ENCODE measurements around the gene CDX2.
"Not testable (repeated sequence)": the region's sequence is repeated elsewhere in the genome, so short reads cannot be mapped to it uniquely, and the experiment has no call there.

Gene CDX2

GRCh38 chr13:27969082-27969865, at the start of gene CDX2:
Gene CDX2 (minus strand): TSS chr13:27969315. CDS start chr13:27969006, 309 bp downstream.
- DNase-seq: no peak

- no peak for DNase-seq
Observed at GRCh38 chr13:28014301-28014700, 45.2 kb upstream of the CDX2 start.

GRCh38 chr13:28013482-28013881, 44.4 kb upstream of the CDX2 start:
- no peak for DNase-seq

GRCh38 chr13:28012896-28013295, 43.8 kb upstream of the CDX2 start:
- DNase-seq: no peak

- DNase-seq: no peak
Observed at GRCh38 chr13:28012383-28012782, 43.3 kb upstream of the CDX2 start.

GRCh38 chr13:28010046-28010445, 40.9 kb upstream of the CDX2 start:
- no peak for DNase-seq

GRCh38 chr13:28005016-28005415, 35.9 kb upstream of the CDX2 start:
- not testable (repeated sequence) for DNase-seq

GRCh38 chr13:28002886-28003698, 34.0 kb upstream of the CDX2 start:
- no peak for DNase-seq

- peak; percentile 47 for DNase-seq
Observed at GRCh38 chr13:28001837-28002473, 32.8 kb upstream of the CDX2 start.

- DNase-seq: no peak
Observed at GRCh38 chr13:28001049-28001448, 31.9 kb upstream of the CDX2 start.

GRCh38 chr13:28000567-28000966, 31.5 kb upstream of the CDX2 start:
- DNase-seq: no peak

GRCh38 chr13:27997904-27998522, 28.9 kb upstream of the CDX2 start:
- peak; percentile 79 for DNase-seq

- no peak for DNase-seq
Observed at GRCh38 chr13:27991881-27992280, 22.8 kb upstream of the CDX2 start.

GRCh38 chr13:27988520-27988919, 19.4 kb upstream of the CDX2 start, which contains the start of gene URAD:
Gene URAD (minus strand): TSS chr13:27988693. CDS start chr13:27988637, 56 bp downstream.
- DNase-seq: no peak

GRCh38 chr13:27985600-27985999, 16.5 kb upstream of the CDX2 start:
- DNase-seq: no peak

GRCh38 chr13:27982361-27982760, 13.2 kb upstream of the CDX2 start:
- DNase-seq: no peak

- no peak for DNase-seq
Observed at GRCh38 chr13:27981006-27981708, 12.0 kb upstream of the CDX2 start.

- DNase-seq: no peak
Observed at GRCh38 chr13:27980280-27980998, 11.3 kb upstream of the CDX2 start.

- DNase-seq: no peak
Observed at GRCh38 chr13:27979765-27980279, 10.7 kb upstream of the CDX2 start.

- no peak for DNase-seq
Observed at GRCh38 chr13:27979001-27979643, 10.0 kb upstream of the CDX2 start.

Measured in NCI-H82 (cell line).